ENCODE measurements around the gene HLA-DPB1.

- TF ChIP-seq CTCF (conservative IDR thresholded peaks at IDR 0.05; ENCODE audit: low read depth, low read length) (no peak), EZH2 (IDR thresholded peaks at IDR 0.05; ENCODE audit: borderline replicate concordance, low read depth, low read length, poor library complexity, severe bottlenecking) (no peak)
Measured at GRCh38 chr6:33078919-33079521, 3.2 kb downstream of the HLA-DPB1 start.
